HL-60/S4 (cell line): Measurements from ENCODE around the gene HOXD13.

Experiments used
- in situ Hi-C: fragments of 300-500 bp; cut with MboI; formaldehyde crosslinking; loops from 2 replicates; pipeline ENCODE4 v1.14.3; 2022; ENCODE audit warnings: low sequenced_read_pairs

Gene HOXD13

DNA sequence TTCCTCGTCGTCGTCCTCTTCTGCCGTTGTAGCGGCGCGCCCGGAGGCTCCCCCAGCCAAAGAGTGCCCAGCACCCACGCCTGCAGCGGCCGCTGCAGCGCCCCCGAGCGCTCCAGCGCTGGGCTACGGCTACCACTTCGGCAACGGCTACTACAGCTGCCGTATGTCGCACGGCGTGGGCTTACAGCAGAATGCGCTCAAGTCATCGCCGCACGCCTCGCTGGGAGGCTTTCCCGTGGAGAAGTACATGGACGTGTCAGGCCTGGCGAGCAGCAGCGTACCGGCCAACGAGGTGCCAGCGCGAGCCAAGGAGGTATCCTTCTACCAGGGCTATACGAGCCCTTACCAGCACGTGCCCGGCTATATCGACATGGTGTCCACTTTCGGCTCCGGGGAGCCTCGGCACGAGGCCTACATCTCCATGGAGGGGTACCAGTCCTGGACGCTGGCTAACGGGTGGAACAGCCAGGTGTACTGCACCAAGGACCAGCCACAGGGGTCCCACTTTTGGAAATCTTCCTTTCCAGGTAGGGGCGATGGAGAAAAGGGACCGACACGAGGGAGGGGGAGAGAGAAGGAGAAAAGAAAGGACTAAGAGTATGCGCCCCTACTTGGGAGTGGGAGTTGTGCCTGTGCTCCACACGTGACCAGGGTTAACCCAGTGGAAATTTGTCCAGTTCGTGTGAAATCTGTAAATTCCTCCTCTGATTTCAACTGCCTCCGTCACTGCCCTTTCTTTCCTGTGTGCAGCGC, 800 bp downstream of the HOXD13 start:
- in situ Hi-C loops = loop anchor here (10.0 kb wide), 2 partner anchors 399 to 729 kb away; no protein-coding TSS in a partner anchor

DNA sequence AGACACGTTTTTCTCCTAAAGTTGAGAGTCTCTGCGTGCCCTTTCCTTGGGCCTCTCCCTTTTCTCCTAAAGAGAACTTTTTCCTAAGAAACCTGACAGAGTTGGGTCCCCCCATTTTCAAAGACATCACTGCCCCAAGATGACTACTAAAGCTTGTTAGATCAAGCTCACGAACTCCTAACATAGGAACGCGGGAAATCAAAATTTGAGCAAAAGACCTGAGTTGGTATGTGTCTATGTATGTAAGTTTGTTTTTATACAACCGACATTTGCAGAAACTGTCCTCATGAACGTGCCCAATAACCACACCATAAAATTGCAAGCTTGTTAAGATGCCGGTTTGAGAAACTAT, 1.4 kb downstream of the HOXD13 start:
- in situ Hi-C loops = loop anchor here (10.0 kb wide), 2 partner anchors 399 to 729 kb away; no protein-coding TSS in a partner anchor

DNA sequence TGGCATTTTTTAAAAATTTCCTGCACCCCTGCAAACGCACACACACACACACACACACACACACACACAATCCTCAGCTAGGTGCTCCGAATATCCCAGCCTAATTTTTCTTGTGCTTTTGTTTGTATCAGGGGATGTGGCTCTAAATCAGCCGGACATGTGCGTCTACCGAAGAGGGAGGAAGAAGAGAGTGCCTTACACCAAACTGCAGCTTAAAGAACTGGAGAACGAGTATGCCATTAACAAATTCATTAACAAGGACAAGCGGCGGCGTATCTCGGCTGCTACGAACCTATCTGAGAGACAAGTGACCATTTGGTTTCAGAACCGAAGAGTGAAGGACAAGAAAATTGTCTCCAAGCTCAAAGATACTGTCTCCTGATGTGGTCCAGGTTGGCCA, 1.8 kb downstream of the HOXD13 start:
- in situ Hi-C loops = loop anchor here (10.0 kb wide), 2 partner anchors 400 to 730 kb away; no protein-coding TSS in a partner anchor

DNA sequence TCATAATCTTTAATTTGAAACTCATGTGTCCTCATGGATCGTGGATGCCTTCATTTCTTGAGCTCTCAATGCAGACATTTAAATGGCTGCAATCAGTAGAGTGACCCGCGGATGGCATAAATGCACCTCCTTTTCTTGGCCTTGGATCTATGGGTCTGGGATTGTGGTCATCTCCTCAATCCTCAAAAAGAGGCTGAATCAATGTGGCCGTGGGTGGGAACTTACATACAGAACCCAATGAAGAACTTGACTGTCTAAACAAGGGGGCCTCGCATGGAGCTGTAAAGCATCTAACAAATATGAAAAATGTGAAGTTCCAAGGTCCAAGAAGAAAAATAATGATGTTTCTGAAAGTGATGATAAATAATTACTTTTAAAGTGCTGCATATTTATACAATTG, 2.9 kb downstream of the HOXD13 start:
- in situ Hi-C loops = loop anchor here (10.0 kb wide), 2 partner anchors 401 to 731 kb away; no protein-coding TSS in a partner anchor

DNA sequence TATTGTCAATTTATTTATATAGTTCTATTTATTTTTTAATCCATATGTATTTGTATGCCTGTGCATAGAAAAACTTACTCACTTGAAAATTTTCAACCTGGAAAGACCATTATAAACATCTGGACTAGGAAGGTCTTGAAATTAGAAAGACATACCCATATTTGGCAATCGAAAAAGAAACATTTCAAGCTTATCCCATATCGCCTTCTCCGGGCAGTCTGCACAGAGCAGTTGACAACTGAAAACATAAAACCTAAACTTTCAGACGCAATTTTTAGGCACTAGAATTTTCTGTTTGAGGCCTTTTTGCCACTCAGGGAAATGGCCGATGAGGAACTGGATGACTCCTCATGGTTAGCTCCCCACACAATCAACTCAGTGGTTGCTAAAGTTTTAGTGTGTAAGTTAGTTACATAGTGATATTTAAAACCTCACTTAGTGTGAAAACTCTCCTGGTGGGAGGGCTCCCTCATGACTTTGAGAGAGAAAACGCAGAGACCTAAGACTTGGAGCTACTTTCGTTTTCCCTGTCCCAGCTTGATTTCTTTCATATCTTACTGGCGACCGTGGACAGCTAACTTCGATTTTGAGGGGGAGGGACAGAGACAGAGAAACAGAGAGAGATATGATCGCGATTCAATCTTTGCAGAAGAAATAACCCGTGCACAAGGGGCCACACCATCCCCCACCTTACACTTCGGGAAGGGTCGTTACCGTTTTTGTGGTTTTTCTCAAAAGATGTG, 3.9 kb downstream of the HOXD13 start:
- in situ Hi-C loops = loop anchor here (10.0 kb wide), 2 partner anchors 402 to 732 kb away; no protein-coding TSS in a partner anchor

DNA sequence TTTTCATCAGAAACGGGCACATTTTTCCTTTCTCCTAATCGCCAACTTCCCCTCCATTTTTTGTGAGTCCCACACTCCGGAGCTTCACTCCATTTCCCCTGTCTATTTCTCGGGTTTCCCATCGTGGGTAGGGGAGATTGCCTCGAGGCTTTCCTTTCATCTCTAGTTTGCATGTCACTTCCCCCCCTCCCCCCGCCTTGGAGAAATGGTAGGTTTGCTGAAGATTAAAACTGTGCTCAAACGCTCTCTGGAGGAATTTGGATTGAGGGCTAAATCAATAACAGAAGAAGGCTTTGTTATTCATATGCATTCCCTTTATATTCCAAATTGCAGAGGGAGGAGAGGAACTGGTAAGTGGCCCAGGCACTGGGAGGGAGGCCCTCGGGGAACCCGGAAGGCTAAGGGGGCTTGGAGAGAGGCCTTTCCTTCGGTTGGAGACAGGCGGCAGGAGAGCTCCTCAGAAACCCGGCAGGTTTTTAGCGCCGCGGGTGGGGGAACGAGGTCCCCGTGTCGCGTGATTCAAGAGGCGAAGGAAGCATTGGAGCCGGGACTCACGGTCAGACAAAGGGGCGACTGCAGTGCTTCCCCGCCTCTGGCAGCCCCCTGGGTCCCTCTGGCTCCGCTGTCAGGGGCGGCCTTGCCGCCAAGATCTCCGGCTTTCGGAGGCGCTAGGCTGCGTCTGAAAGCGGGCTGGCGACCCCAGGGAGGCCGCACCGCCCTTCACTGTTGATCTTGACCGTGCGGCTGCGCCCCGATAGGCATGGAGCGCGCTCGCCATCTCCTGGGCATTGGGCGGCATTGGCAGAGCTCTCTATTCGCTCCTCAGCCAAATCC, 4.7 kb downstream of the HOXD13 start:
- in situ Hi-C loops = loop anchor here (10.0 kb wide), 2 partner anchors 402 to 732 kb away; no protein-coding TSS in a partner anchor

DNA sequence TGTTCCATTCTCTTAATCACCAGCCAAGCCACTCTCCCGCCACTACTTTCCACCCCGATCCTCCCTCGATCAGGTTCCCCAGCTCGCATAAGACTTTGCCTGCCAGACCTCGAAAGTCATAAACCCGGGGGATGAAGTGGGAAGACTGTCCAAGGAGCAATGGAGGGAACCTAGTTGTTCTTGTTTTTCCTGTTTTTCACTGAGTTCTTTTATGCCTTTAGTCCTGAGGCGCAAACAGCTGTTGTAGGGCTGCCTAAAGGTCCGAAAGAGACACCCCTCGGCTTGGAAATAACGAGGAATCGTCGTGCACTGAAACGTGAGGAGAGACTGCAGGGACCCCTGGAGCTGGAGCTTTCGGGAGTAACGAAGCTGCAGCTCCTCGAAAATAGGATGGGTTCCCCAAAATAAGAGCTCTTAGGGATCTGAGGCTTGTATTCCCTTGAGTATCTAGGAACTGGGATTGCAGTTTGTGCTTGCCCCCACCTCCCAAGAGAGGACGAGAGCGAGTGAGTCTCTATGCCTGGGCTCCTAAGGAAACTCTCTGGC, 5.4 kb downstream of the HOXD13 start:
- in situ Hi-C loops = loop anchor here (10.0 kb wide), 2 partner anchors 403 to 733 kb away; no protein-coding TSS in a partner anchor

DNA sequence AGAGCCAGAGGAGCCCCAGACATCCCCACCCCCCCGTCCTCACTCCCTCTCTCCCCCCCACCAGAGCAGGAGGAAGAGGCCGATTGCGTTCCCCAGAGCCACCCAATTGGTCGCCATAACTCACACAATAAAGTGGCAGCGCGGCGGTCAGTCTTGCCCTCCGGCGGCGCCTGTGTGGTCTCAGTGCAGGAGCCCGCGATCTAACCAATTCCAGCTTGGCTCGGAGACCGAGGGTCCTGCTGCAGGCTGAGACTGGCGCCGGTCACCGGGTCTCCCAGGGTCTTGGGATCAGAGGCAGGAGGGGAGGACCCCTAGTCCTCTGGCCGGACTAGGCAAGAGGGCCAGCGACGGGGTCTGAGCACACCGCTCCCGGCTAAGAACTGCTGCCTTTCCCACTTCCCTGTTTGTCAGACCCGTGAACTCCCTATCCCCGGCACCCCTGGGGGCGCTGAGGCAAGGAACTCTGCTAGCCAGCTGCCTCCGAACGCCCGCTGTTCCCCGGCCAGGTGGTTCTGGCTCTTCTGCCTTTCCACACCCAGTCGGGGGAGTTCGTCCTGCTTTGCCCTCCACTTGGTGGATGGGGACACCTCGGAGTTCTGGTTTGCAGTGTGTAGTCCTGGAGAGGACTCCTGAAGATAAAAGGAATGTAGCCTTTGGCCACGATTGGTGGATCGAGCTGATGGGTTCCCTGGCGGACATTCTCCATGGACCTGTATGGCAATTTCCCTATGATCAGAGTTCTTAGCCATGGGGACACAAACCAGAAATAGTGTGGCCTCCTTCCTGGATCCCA, 6.0 kb downstream of the HOXD13 start:
- in situ Hi-C loops = loop anchor here (10.0 kb wide), 2 partner anchors 404 to 734 kb away; no protein-coding TSS in a partner anchor

DNA sequence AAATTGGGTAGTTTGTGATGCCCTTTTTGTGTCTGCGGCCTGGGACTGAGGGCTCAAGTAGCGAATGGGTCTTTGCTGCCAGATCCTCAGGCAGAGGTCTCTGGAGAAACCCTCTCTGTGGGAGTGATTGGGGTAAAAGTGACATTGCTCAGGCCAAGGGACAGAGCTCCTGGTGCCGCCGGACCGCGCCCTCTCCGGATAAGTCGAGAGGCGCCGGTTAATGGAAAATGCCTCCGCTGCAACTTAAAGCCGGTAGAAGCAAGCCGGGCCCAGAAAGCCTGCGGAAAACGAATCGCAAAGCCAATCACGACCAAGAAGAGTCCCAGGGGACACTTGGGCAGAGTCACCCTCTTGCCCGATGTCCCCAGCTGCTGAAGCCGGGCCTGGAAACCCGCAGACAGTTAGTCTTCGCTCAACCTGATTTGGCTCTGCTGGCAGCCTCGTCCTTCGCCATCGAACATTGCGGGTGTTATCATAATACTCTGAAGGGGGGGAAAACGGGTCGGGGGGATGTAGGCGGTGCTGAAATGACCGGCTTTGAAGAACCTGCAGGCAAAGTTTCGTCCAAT, 6.7 kb downstream of the HOXD13 start:
- in situ Hi-C loops = loop anchor here (10.0 kb wide), 2 partner anchors 404 to 734 kb away; no protein-coding TSS in a partner anchor

DNA sequence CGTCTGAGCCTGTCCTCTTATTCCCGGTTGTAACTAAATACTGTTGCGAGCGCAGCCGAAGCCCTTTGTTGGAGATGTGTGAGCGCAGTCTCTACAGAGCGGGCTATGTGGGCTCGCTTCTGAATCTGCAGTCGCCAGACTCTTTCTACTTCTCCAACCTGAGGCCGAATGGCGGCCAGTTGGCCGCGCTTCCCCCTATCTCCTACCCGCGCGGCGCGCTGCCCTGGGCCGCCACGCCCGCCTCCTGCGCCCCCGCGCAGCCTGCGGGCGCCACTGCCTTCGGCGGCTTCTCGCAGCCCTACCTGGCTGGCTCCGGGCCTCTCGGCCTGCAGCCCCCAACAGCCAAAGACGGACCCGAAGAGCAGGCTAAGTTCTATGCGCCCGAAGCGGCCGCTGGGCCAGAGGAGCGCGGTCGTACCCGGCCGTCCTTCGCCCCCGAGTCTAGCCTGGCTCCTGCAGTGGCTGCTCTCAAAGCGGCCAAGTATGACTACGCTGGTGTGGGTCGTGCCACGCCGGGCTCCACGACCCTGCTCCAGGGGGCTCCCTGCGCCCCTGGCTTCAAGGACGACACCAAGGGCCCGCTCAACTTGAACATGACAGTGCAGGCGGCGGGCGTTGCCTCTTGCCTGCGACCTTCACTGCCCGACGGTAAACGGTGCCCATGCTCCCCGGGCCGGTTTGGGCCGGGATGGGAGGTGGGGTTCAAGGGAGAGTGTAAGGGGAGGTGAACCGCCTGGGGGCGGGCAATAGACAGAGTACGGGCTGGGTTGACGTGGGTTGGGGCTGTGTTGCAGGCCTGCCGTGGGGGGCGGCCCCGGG, 7.4 kb downstream of the HOXD13 start, which contains the start of gene HOXD12:
Gene HOXD12, plus strand, starts transcription at position 68 of the 819 bp plus-strand sequence. Its CDS starts 7 bp downstream, at position 75.
- in situ Hi-C loops = loop anchor here (10.0 kb wide), 2 partner anchors 405 to 735 kb away; no protein-coding TSS in a partner anchor

DNA sequence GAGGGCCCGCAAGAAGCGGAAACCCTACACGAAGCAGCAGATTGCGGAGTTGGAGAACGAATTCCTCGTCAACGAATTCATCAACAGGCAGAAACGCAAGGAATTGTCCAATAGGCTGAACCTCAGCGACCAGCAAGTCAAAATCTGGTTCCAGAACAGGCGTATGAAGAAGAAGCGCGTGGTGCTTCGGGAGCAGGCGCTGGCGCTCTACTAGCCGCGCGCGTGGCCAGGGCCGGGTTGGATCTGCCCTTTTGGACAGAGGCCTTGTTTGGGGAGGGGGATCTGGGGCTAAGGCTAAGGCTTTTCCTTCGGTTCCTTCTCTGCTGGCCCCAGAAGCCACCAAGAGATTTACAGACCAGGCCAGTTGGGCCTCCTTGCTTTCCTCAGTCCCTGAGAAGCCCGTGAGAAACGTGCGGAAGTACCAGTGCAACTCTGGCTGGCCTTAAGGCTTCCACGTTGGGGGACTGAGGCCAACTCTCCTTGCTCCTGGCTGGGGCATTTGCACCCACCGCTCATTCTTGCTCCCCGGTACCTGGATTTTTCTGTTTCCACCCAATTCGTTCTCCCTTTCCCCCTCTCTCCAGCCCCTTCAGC, 8.1 kb downstream of the HOXD13 start:
- in situ Hi-C loops = no loop called here

DNA sequence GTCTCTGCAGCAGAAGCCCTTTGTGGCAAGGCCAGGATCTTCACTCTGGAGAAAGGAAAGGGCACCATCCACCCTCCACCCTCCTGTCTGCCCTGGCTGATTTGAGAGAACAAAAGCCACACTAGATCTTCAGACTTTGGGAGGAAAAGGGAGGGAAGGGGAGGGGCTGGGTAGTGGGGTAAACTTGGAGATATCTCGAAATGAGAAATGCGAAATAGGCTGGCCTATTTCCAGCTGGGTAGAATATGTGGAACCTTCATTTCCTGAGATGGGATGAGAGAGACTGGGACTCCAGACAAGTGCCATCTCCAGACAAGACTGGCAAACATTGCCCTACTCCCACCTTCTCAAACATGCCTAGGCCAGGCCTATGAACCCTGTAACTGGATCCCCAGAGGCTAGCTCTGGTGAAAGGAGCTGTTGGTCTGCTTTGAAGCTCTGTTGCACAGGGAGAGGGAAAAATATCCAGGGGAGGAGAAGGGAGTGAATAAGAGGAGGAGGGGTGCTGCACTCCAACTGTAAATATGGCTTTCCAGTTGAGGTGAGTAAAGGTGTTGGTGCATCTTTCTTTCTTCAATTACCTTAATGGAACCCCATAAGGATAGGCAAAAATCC, 8.8 kb downstream of the HOXD13 start:
- in situ Hi-C loops = no loop called here

DNA sequence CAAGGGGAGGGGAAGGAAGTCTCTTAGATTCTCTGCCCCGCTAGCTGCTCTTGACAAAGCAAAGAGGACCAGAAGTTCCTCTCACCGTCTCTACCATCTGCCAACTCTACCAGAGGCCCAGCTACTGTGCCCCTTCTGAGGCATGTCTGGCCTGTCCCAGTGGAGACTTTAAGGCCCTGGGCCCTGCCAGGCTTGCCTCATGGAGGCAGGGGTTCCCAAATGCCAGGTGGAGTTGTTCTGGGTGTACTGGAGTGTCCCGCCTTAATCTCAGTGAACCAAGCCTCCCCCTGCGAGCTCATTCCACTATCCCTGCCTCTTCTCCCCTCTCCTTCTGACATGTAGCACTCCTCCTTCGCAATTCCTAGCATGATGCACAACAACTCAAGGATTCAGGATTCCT, 9.3 kb downstream of the HOXD13 start:
- in situ Hi-C loops = no loop called here

DNA sequence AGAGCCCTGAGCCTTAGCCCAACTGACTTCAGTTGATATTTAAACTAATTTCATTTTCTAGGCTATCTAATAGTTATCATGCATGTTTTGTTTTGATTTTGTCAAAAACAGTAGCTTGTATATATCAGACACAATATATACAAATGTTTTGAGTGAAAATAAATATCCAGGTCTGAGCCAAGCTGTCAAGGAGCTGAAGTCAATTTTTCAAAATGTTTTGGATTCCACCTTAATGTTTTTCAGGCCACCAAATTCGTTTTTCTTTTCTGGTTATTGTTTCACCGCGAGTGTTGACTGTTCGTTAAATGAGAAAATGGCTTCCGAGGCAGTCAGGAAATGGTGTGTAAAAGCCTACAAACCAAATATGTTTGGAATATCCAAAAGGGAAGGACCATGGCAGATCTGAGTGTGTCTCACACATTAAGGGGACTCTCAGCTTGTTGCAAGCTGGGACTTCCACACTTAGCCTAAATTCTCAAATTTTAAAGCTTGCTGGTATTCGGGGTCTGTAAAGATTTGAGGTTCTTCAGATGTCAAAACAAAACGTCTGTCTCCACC, 9.9 kb downstream of the HOXD13 start:
- in situ Hi-C loops = no loop called here

DNA sequence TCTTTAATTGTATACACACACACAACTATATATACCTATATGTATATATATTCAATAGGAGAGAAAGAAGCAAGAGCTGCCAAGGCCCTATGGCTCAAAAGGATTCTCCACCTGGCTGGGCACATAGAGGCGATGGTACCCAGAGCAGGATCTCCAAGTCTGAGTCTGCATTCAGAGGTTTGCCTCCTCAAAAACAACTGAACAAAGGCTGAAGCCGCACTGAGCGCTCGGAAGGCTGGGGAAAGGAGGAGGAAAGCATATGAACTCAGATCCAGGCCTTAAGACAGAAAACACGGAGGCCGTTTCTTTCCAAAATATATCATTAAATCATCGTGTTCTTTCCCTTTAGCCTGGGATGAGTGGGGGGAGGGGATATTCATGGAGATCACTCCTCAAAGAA, 10.7 kb downstream of the HOXD13 start:
- in situ Hi-C loops = no loop called here

DNA sequence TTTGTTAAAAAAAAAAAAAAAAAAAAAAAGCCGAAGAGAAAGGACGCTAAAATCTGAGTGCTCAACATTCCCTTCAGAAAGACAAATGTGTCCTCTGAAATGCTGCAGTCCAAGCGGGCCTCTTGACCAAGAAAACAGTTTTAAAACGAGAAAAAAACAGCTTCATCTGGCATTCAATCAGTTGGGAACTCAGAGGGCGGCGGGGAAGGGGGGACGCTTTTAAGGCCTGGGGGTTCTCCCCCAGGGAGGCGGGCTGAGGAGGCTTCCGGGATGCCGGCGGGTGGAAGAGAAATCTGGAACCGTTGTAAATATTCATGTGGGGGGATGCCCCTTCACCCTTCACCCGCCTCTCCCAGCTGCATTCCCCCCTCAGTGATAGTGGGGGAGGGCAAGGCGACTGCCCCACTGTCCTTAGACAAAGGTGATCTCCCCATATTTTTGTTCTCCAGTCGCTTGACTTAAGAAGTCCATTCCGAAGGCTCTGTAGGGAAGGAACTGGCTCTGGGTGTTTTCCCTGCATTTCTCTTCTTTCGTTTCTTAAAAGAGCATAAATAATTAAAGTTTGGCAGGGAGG, 11.3 kb downstream of the HOXD13 start:
- in situ Hi-C loops = no loop called here
